Esophagus squamous epithelium (tissue), 4 donors: ENCODE measurements around the gene SEPTIN3.

Experiments
- CTCF ChIP-seq, 6 experiments: fragments of 450-650 bp in 4 of 6; fragments of 200-600 bp in 2 of 6; sonication (generic) in 2 of 6; IDR thresholded peaks; one replicate each; pipeline ENCODE4 v1.5.1; 2016 to 2019; ENCODE audit warnings: antibody characterized with exemption in 6 of 6, mild to moderate bottlenecking in 4 of 6, moderate library complexity in 4 of 6
- POLR2A ChIP-seq, 4 donors: fragments of 450-650 bp; IDR thresholded peaks; one replicate each; pipeline ENCODE4 v1.6.1; 2017; ENCODE audit warnings: antibody characterized with exemption in 4 of 4, mild to moderate bottlenecking in 4 of 4, moderate library complexity in 3 of 4

DNA sequence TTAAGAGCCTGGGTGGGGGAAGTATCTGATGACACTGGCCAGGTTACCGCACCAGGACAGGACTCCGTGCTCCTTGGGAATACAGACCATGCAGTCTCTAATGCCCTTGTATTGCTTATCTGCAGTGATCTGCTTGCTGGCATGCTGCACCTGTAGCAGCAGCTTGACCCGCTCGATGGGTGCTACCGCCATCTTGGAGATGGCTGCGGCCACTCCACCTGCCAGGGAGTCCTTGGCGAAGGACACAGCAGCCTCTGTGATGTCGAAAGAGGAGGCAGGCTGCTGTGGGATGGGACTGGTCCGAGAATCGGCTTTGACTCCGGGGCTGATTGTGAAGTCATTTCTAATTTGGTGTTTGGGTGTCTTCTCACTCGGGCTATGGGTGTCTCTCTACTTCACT is 32.5 kb downstream of the SEPTIN3 start:
- no peak for TF ChIP-seq CTCF (IDR thresholded peaks at IDR 0.05)
- no peak for TF ChIP-seq POLR2A (IDR thresholded peaks at IDR 0.05)
